GM12892 (cell line): Measurements from ENCODE around the gene UBQLN4.

Experiments
- POLR2A ChIP-seq: IDR thresholded peaks from 2 replicates; pipeline ENCODE4 v1.6.1; 2011; ENCODE audit warnings: low read depth, low read length, control low read depth
- POLR2AphosphoS5 ChIP-seq: IDR thresholded peaks from 2 replicates; pipeline ENCODE4 v1.6.1; 2011; ENCODE audit warnings: low read depth, low read length, control low read depth

GRCh38 chr1:156089704-156090103, 36.1 kb upstream of the UBQLN4 start:
- no peak for TF ChIP-seq POLR2A
- TF ChIP-seq POLR2AphosphoS5: no peak
